HG02798 (cell line): ENCODE results near the gene ZNF410.
"Not testable (repeated sequence)": the region's sequence is repeated elsewhere in the genome, so short reads cannot be mapped to it uniquely, and the experiment has no call there.

Experiments
- ATAC-seq: cut with Tn5 transposase; IDR thresholded peaks from one replicate; pipeline ENCODE4 v1.9.1; 2021; ENCODE audit warnings: mild to moderate bottlenecking; ENCODE audit not compliant: unreplicated experiment, poor library complexity

ZNF410 gene

GRCh38 chr14:73884438-73885190, 2.0 kb upstream of the ZNF410 start:
- ATAC-seq: no peak

DNA sequence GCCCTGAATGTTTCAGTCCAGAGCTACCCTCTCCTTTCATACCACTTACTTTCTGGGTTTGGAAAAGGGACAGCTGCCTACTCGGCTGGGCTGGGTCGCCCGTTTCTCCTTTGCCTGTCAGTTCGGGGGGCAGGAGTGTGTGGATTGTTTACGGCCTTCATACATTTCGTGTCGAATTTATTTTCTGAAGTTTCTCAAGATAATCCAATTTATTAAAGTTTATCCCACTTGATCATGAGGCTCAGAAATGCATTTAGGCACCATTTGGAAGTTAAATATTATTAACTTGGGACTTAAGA, 608 bp downstream of the ZNF410 start:
- no peak for ATAC-seq

DNA sequence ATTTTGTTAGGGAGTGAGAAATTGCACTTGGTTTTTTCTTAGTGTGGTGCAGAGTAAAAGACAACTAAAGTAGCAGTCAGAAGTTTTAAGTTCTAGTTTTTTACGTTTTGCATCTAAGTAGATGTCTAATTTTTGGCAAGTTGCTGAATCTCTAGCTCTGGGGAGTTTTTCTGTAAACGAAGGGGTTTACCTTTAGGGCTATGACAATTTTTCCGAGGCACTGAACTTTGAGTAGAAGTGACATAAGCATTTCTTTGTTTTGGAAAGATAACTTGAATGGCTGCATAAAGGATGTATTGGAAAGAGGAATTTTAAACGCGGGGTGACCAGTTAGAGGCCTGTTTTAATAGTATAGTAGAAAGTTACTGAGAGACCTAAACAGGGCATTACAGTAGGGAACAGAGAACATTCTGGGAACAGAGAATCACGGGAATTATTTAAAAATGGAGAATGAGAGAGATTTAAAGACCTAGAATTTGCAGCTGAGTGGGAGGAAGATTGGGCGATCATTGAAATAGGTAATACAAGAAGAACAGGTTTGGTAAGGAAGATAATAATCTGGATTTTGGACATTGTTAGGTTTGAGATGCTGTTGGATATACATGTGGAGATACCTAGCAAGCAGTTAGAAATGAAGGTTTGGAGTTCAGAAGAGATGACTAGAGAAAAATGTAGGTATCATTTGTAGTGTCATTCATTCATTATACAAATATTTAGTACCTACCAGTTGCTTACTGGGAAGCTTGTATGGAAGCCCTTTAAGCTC, 1.2 kb downstream of the ZNF410 start:
- ATAC-seq: no peak

DNA sequence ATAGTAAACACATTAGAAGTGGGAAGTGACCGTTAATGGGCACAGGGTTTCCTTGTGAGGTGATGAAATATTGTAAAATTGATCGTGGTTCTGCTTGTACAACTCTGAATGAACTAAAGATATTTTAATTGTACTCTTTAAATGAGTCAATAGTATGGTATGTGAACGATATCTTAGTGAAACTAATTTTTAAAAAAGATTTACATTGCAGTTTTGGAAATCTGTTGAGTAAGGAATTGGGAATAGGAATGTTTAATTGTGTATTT, 1.7 kb downstream of the ZNF410 start:
- no peak for ATAC-seq

GRCh38 chr14:73888971-73889370, 2.3 kb downstream of the ZNF410 start:
- no peak for ATAC-seq

DNA sequence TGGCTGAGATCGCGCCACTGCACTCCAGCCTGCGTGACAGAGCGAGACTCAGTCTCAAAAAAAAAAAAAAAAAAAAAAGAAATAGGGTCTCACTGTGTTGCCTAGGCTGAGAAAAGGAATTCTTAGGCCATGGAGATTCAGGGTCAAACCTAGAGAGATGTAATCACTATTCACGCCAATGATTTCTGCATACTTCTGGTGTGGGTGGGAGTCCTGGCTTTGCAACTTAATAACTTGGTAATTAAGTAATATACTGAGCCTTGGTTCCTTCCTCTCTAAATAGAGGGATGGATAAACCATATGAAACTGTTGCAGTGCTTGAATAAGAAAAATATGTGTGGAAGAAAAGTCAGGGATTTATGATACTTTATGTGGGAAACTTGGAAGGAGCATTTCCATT, 2.7 kb downstream of the ZNF410 start:
- no peak for ATAC-seq

DNA sequence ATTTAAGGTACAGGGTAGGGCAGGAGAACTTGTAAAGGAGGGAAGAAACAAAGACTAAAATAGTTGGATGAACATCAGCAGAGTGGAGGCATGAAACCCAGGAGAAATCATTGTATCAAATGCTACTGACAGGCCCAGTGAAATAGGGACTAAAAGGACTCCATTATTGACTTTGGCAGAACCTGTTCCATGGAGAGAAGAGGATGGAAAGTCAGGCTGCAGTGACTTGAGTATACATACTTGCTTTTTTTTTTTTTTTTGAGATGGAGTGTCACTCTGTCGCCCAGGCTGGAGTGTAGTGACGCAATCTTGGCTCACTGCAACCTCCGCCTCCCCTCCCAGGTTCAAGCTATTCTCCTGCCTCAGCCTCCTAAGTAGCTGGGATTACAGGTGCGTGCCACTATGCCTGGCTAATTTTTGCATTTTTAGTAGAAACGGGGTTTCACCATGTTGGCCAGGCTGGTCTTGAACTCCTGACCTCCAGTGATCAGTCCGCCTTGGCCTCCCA, 7.6 kb downstream of the ZNF410 start:
- ATAC-seq: not testable (repeated sequence)

DNA sequence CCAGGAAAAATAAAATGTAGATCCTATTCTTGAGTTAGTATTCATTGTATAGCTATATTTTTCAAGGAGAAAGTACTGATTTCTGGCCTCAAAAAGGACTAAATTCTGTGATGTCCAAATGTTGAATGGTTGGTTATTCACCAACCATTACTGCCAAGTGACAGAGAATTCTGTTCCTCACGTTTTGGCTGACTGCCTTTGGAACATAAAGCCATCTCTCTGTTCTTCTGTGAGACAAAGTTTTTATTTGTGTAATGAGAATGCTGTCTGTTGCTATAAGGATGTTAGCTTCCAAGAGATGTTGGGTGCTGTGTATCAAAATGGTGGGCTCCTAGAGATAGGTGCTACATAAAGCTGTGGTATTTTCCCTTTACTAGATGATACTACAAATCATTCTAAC, 9.3 kb downstream of the ZNF410 start:
- no peak for ATAC-seq

- no peak for ATAC-seq
These were observed 9.9 kb downstream of the ZNF410 start for GRCh38 chr14:73896521-73896920.

DNA sequence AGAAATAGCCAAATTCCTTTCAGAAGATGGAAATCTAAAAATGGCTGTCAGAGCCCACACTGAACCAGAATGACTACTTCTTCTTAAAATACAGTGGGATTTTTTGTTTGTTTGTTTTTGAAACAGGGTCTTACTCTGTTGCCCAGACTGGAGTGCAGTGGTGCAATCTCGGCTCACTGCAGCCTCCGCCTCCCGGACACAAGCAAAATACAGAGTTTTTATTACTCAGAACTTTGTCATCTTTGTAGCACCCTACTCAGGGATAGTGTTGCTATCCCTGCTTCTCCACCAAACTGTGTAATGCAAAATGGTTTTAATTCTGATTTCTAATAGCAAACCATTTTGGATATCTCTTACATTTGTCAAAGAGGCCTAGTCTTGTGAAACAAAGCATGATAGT, 16.4 kb downstream of the ZNF410 start:
- ATAC-seq: no peak

DNA sequence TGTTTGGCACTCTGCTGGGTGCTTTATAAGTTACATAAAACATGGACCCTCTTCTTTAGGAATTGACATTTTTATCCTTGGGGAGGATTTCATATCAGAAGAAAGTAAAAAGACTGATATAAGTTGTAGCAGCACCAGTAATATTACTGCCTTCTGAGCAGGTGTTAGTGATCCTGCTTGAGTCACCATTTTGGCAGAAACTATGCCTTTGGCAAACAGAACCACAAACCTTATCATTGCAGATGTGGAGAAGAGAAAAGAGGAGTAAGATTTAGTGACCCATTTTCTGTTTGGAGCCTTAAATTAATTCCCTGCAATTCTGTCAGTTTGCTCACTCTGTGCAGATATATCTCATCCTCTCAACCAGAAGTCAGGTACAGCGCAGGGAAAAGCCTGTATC, 23.0 kb downstream of the ZNF410 start:
- no peak for ATAC-seq

GRCh38 chr14:73913256-73913655, 26.6 kb downstream of the ZNF410 start:
- ATAC-seq: no peak

- no peak for ATAC-seq
These were observed 29.7 kb downstream of the ZNF410 start for GRCh38 chr14:73916324-73916723.

DNA sequence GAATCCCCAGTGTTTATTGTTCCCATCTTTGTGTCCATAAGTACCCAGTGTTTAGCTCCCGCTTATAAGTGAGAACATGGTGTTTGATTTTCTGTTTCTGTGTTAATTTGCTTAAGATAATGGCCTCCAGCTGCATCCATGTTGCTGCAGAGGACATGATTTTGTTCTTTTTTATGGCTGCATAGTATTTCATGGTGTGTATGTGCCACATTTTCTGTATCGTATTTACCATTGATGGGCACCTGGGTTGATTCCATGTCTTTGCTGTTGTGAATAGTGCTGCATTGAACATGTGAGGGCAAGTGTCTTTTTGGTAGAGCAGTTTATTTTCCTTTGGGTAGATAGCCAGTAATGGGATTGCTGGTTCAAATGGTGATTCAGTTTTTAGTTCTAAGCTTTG, 32.8 kb downstream of the ZNF410 start:
- ATAC-seq: not testable (repeated sequence)

- no peak for ATAC-seq
These were observed 37.7 kb downstream of the ZNF410 start for GRCh38 chr14:73924337-73924736.

DNA sequence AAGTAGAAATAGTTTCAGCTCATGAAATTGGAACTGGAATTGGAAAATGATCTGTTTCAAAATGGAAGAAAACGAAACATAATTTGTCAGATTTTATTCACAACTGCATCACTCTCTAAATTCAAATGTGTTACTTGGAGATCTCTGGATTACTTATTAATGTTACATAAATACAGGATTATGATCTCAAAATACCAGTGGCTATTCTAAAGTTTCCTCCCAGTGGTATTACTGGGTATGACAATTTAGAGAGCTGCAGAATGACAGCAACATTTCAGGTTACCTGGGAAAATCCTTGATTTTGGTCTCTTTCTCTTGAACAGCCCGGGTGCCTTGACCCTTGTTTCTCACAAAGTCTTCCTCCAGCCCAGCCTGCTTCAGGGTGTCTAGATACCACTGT, 49.0 kb downstream of the ZNF410 start:
- ATAC-seq: no peak

GRCh38 chr14:73936548-73936947, 49.9 kb downstream of the ZNF410 start:
- no peak for ATAC-seq

DNA sequence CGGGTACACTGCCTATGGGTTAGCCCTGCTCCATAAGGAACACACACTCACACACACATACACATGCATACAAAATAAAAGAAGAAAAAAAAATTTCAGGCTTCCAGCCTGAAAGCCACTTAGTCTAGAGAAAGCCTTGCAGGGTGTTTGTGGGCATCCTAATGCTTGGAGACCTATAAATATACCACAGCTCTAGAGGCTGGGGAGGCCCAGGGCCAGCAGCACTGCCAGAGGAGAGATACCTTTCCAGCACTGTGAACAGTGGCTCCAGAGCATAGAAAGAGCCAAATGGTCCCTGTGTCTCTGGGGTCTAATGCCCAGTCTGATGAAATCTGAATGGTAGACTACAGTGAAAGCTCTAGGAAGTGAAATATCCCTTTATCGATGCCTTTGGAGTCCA, 50.4 kb downstream of the ZNF410 start:
- no peak for ATAC-seq

DNA sequence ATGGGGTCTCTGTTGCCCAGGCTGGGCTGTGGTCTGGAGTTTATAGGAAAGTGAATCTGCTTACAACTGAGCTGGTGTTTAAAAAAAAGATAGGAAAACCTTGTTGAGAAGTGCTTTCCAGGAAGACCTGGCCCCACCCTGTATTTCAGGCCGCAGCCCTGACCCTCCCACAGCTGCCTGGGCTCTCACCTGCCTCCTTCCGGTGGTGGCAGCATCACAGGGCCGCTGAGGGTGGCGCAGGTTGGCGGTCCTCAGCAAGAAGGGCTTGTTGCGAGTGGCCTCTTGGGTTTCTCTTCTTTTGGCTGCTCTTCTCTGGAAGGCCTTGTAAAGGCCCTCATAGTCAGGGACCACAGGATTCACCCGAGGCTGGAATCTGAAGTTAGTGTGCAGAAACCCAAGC, 55.5 kb downstream of the ZNF410 start:
- ATAC-seq: no peak

- ATAC-seq: no peak
These were observed 56.4 kb downstream of the ZNF410 start for GRCh38 chr14:73943083-73943482.

DNA sequence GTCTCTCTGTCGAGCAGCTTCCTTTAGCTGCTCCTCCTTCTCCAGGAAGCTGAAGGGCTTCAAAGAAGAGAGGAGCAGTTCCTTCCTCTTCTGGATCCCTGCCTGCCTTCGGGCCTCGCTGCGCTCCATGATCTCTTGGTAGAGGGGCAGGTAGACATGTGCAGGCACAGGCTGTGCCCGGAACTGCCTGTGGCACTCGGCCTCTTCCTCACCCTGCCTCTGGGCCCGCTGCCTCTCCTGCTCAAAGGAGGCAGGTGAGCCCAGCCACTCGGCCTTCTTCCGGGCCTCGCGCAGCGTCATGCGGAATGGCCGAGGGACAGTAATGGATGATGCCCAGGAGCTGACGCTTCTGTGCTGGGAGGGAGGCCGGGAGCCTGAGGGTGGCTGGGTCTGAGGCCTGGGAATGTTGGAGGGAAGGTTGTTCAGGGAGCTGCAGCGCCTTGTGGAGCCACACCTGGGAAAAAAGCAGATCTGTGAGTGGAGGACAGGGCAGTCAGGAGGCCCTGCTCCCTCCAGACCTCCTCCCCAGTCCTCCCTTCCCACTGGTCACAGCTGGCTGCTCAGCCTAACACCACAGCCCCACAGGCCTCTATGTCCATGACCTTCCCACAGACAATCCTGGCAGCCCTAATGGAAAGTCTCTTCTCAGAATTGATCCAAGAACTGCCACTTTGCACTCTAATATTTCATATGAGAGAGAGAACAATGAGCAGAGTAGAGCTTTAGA, 57.9 kb downstream of the ZNF410 start:
- ATAC-seq: no peak
